ENCODE data around the gene SAMD3.

Gene SAMD3

DNA sequence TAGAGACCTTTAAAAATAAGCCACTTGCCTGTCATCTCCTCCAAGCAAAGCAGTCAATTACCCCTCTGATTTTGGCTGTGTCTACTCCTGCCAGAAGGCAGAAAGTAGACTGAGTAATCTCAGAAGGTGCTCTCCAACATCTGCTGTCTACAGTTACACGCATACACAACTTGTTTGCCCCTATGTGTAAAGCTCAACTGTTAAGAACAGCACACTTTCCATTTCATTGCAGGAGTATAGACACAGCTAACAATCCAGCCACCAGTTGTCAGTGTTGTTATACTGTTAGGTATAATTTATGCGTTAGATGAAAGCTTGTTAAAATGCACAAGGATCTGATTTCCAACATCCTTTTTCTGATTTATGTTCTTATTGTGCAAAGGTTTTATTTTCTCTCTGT lies 88.2 kb downstream of the SAMD3 start:
- Histone ChIP-seq H3K4me1 (ENCODE audit: low read length) (peaks cover 7% of the 10 kb centered on the region), H3K4me2 (ENCODE audit: low read length) (no peak overlapping the region)
- TF ChIP-seq EZH2phosphoT487 (IDR thresholded peaks at IDR 0.05; ENCODE audit: low read depth), result no peak
- peak; percentile 12; the same call in 1 of the 2 replicates for TF ChIP-seq CTCF (IDR thresholded peaks at IDR 0.05; ENCODE audit: low read depth, low read length)

DNA sequence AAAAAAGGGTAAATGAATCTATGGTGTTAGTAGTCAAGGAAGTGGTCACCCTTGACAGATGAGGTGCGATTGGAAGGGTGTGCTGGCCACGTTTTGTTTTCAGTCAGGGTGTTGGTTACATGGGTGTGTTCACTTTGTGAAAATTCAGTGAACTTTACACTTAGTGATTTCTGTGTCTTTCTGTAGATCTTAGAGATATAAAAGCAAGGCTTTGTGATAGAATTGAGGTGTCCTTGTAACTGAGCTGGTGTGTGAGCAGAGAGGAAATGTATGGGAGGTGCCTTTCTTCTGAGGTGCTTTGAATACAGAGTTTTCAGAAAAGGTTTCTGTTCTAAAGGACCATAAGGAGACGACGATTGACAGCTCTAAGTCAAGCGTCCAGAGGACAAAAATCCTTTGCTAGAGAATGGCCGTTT lies 90.5 kb downstream of the SAMD3 start:
- Histone ChIP-seq H2AFZ (ENCODE audit: low read depth, low read length) (no peak overlapping the region), H3K27ac (ENCODE audit: low read length) (no peak overlapping the region), H3K4me3 (ENCODE audit: low read length) (no peak overlapping the region), H3K4me1 (ENCODE audit: low read length) (no peaks in the 10 kb centered on the region), H3K9me3 (ENCODE audit: insufficient read depth, low read length) (no peaks in the 10 kb centered on the region), H3K9ac (ENCODE audit: low read length) (no peak overlapping the region), H3K79me2 (ENCODE audit: low read length) (no peaks in the 10 kb centered on the region), H3K4me2 (ENCODE audit: low read length) (no peak overlapping the region), H3K36me3 (replicated peaks; ENCODE audit: low read depth, low read length) (no peaks in the 10 kb centered on the region), H4K20me1 (ENCODE audit: insufficient read depth, low read length) (no peaks in the 10 kb centered on the region), H3K27me3 (ENCODE audit: low read depth, low read length) (no peaks in the 10 kb centered on the region)
- no peak for TF ChIP-seq EZH2phosphoT487 (IDR thresholded peaks at IDR 0.05; ENCODE audit: low read depth)
- no peak for TF ChIP-seq CTCF (IDR thresholded peaks at IDR 0.05; ENCODE audit: low read depth, low read length)

More for the DNA sequence above, 88.2 kb downstream of the SAMD3 start:
- no peaks in the 10 kb centered on the region for H3K79me2 ChIP-seq (ENCODE audit: low read length)
- H3K36me3 ChIP-seq (replicated peaks; ENCODE audit: low read depth, low read length), result no peaks in the 10 kb centered on the region
- H3K9ac ChIP-seq (ENCODE audit: low read length), result no peak overlapping the region
- H2AFZ ChIP-seq (ENCODE audit: low read depth, low read length), result no peak overlapping the region
- H4K20me1 ChIP-seq (ENCODE audit: insufficient read depth, low read length), result no peaks in the 10 kb centered on the region
- H3K9me3 ChIP-seq (ENCODE audit: insufficient read depth, low read length), result no peaks in the 10 kb centered on the region
- no peaks in the 10 kb centered on the region for H3K27me3 ChIP-seq (ENCODE audit: low read depth, low read length)
- H3K4me3 ChIP-seq (ENCODE audit: low read length), result no peak overlapping the region
- H3K27ac ChIP-seq (ENCODE audit: low read length), result no peak overlapping the region

DNA sequence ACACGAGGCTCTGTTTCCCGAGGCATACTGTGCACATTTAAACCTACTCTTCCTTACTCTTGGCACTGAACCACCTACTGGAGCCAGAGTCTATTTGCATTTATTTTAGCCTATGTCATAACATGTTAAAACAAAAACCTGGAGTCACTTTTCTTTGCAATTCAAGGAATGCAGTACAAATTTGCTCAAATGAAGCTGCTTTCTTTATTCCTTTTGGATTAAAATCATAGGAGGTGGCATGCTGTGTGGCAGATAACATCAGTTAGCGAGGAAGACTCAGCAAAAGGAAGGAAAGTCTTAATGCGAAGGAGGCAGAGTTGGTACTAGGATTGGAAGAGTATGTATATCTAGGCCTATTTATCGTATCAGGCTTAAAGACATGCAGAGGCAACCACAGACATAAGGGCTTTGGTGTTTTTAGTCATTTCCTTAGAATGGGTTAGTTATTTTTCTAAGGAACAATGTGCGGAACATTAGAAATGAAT lies 92.9 kb downstream of the SAMD3 start:
- Histone ChIP-seq H3K9me3 (ENCODE audit: insufficient read depth, low read length) (no peaks in the 10 kb centered on the region), H4K20me1 (ENCODE audit: insufficient read depth, low read length) (no peaks in the 10 kb centered on the region), H3K9ac (ENCODE audit: low read length) (no peak overlapping the region), H3K4me2 (ENCODE audit: low read length) (no peak overlapping the region), H3K27ac (ENCODE audit: low read length) (no peak overlapping the region), H2AFZ (ENCODE audit: low read depth, low read length) (no peak overlapping the region), H3K36me3 (replicated peaks; ENCODE audit: low read depth, low read length) (no peaks in the 10 kb centered on the region), H3K79me2 (ENCODE audit: low read length) (no peaks in the 10 kb centered on the region), H3K4me1 (ENCODE audit: low read length) (no peaks in the 10 kb centered on the region), H3K4me3 (ENCODE audit: low read length) (no peak overlapping the region), H3K27me3 (ENCODE audit: low read depth, low read length) (no peaks in the 10 kb centered on the region)
- no peak for TF ChIP-seq EZH2phosphoT487 (IDR thresholded peaks at IDR 0.05; ENCODE audit: low read depth)
- TF ChIP-seq CTCF (IDR thresholded peaks at IDR 0.05; ENCODE audit: low read depth, low read length), result no peak

GRCh38 chr6:130128326-130128725 lies 94.4 kb downstream of the SAMD3 start:
- Histone ChIP-seq H3K4me1 (ENCODE audit: low read length) (no peaks in the 10 kb centered on the region), H3K4me2 (ENCODE audit: low read length) (no peak overlapping the region), H3K27me3 (ENCODE audit: low read depth, low read length) (no peaks in the 10 kb centered on the region), H3K79me2 (ENCODE audit: low read length) (no peaks in the 10 kb centered on the region), H3K27ac (ENCODE audit: low read length) (no peak overlapping the region), H2AFZ (ENCODE audit: low read depth, low read length) (no peak overlapping the region), H3K9me3 (ENCODE audit: insufficient read depth, low read length) (no peaks in the 10 kb centered on the region), H4K20me1 (ENCODE audit: insufficient read depth, low read length) (no peaks in the 10 kb centered on the region), H3K4me3 (ENCODE audit: low read length) (no peak overlapping the region), H3K36me3 (replicated peaks; ENCODE audit: low read depth, low read length) (no peaks in the 10 kb centered on the region), H3K9ac (ENCODE audit: low read length) (no peak overlapping the region)
- TF ChIP-seq EZH2phosphoT487 (IDR thresholded peaks at IDR 0.05; ENCODE audit: low read depth) (no peak), CTCF (IDR thresholded peaks at IDR 0.05; ENCODE audit: low read depth, low read length) (no peak)
